ENCODE measurements around the gene PRUNE2. TPM values are rescaled to one million over a fixed set of nuclear protein-coding genes. Genes with fewer than 3 reads are reported as not detected.

Gene PRUNE2
- total RNA-seq, 1 donor, result 14.7 TPM

DNA sequence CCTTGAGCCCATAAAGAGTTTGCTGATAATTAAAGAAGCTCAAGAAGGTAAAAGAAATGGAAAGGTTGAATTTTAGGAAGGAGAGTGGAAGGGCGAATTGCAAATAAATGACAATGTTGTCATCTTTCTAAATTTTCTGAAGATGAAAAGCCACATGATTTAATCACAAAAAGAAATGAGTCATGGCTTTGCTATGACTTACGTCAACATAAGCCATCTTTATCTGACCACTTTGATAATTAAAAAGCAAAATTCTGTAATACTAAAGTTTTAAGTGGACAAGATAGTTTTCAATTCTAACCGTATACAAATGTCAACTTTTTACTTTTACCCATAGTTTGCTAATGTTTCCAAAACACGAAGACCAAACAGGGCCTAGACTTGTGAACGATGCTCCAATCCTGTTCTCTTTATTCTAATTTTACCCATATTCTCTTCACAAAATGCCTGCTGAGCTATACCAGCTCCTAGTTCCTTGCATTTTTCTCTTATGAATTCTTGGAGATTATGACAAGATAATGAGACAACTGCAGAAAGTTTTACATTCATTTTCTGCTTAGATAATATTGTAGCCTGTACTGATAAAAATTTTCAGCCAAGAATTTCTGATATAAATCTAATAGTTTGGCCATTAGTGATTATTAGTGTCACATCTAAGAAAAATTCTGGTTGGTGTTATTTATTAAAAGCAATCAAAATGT, 21.8 kb upstream of the PRUNE2 start:
- H3K4me3 ChIP-seq (ENCODE audit: low read depth, low read length), result no peak overlapping the region
- TF ChIP-seq, protein P1, sequence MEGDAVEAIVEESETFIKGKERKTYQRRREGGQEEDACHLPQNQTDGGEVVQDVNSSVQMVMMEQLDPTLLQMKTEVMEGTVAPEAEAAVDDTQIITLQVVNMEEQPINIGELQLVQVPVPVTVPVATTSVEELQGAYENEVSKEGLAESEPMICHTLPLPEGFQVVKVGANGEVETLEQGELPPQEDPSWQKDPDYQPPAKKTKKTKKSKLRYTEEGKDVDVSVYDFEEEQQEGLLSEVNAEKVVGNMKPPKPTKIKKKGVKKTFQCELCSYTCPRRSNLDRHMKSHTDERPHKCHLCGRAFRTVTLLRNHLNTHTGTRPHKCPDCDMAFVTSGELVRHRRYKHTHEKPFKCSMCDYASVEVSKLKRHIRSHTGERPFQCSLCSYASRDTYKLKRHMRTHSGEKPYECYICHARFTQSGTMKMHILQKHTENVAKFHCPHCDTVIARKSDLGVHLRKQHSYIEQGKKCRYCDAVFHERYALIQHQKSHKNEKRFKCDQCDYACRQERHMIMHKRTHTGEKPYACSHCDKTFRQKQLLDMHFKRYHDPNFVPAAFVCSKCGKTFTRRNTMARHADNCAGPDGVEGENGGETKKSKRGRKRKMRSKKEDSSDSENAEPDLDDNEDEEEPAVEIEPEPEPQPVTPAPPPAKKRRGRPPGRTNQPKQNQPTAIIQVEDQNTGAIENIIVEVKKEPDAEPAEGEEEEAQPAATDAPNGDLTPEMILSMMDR (IDR thresholded peaks at IDR 0.05; ENCODE audit: insufficient read depth, low read length), result no peak
- peak; percentile 34 for DNase-seq (ENCODE audit: low read depth)

DNA sequence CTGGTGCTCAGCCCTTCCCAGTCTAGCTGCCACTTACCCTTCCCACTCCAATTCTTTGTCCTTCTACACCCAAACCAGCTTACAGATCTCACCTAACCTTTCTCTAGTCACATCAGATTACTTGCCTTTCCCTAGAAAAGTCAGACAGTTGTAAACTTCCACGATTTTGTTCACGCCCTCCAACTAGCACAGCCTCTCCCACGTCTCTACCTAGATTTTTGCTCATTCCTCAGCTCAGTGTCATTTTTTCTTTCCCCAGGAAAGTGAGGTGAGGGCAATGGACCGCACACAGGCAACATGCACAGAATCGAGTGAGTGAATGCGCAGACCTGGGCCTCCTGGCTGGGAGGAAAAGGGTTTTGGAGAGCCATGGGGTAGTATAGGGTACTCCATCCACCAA, 20.9 kb upstream of the PRUNE2 start:
- no peak for DNase-seq (ENCODE audit: low read depth)
- TF ChIP-seq, protein P1 (IDR thresholded peaks at IDR 0.05; ENCODE audit: insufficient read depth, low read length), result no peak

DNA sequence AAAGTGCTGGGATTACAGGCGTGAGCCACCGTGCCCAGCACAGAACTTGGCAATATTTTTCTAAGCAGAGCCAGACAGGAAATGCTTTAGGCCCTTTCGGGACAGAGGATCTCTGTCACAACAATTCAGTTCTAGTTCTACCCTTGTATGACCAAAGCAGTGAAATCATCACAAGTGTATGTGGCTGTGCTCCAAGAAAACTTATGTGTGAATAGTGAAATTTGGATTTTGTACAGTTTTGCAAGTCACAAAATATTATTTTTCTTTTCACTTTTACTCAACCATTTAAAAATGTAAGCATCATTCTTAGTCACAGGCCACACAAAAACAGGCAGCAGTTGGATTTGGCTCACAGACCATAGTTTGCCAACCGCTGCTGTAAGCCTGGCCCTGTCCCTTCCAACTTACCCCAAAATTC, 20.4 kb upstream of the PRUNE2 start:
- H3K4me3 ChIP-seq (ENCODE audit: low read depth, low read length), result no peak overlapping the region
- peak; percentile 93 for DNase-seq (ENCODE audit: low read depth)
- TF ChIP-seq, protein P1 (IDR thresholded peaks at IDR 0.05; ENCODE audit: insufficient read depth, low read length), result no peak

More for the DNA sequence above, 20.9 kb upstream of the PRUNE2 start:
- H3K4me3 ChIP-seq (ENCODE audit: low read depth, low read length), result no peak overlapping the region

DNA sequence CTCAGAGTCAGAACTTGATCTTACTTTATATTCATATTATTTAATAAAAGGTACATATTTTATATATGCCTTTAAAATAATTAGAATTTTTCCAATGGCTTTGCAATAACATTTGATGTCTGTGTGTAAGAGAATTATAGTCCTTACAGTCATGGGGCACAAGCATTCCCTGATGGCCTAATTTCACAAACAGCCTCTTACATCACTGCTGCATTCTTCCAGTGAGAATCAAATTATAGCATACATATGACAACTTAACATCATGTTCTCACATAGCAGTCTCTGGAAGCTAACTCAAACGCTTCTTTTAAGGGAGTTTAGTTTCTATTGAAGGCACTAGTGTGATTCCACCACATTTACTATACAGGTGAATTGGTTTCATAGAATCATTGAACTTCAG, 15.3 kb upstream of the PRUNE2 start:
- DNase-seq (ENCODE audit: low read depth), result no peak
- no peak overlapping the region for H3K4me3 ChIP-seq (ENCODE audit: low read depth, low read length)
- TF ChIP-seq, protein P1 (IDR thresholded peaks at IDR 0.05; ENCODE audit: insufficient read depth, low read length), result no peak

DNA sequence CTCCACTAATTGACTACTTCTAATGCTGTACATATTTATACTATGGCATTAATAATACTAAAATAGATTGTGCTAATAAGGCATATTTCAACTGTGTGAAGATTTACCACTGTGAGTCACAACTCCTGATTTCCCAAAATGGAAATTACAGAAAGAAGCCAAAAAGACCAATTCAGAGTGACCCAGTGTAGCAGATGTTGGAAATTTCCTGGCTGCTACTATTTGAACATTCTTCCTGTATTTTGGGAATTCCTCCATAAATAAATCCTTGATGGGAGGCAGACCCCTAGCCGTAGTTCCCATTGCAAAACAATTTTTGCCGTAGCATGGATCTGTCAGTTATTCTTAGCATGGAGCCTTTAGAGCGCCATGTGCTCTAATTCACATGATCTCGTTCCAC, 11.4 kb upstream of the PRUNE2 start:
- TF ChIP-seq, protein P1 (IDR thresholded peaks at IDR 0.05; ENCODE audit: insufficient read depth, low read length), result no peak
- H3K4me3 ChIP-seq (ENCODE audit: low read depth, low read length), result no peak overlapping the region
- DNase-seq (ENCODE audit: low read depth), result no peak

DNA sequence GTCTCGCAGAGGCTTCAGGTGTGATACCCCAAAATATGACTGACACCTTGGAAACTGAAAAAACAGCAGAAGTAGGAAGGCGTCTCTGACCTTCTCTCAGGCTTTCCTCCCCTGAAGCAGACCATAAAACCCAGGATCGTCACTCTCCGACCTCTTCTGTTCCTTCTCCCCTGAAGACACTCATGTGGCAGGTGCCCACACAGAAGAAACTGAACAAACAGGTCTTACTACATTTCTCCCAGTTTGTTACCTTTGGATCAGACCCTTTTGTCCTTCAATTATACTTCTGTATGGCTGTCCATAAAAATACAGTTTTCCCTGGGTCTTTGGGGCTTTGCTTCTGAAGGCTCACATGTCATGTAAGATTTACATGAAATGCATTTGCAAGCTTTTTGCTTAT, 10.3 kb upstream of the PRUNE2 start:
- no peak for DNase-seq (ENCODE audit: low read depth)
- TF ChIP-seq, protein P1 (IDR thresholded peaks at IDR 0.05; ENCODE audit: insufficient read depth, low read length), result no peak

DNA sequence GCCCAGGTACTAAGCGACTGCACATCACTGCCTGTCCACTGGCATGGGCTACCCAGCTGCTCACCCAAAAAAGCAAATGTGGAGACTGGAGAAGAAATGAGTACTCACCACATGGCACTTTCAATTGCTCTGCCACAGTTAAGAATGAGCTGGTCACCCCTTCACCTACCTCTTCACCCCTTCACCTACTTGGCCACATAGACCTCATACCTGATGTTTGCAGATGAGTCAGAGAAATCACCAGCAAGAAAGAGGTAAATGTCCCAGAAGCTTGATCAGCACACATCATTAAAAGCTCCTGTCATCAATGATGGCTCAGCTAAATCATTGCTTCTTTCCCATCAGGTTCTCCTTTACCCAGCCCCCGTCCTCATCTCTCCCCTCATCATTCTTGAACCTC, 7.6 kb upstream of the PRUNE2 start:
- H3K4me3 ChIP-seq (ENCODE audit: low read depth, low read length), result no peak overlapping the region
- no peak for DNase-seq (ENCODE audit: low read depth)
- TF ChIP-seq, protein P1 (IDR thresholded peaks at IDR 0.05; ENCODE audit: insufficient read depth, low read length), result no peak

More for the DNA sequence above, 10.3 kb upstream of the PRUNE2 start:
- no peak overlapping the region for H3K4me3 ChIP-seq (ENCODE audit: low read depth, low read length)

Data from fibroblast of the aortic adventitia (primary cell).